HG03139 (cell line): ENCODE measurements around the gene ZNF444.
"Not testable (repeated sequence)": the region's sequence is repeated elsewhere in the genome, so short reads cannot be mapped to it uniquely, and the experiment has no call there.

ENCODE experiments used
- ATAC-seq: cut with Tn5 transposase; IDR thresholded peaks from one replicate; pipeline ENCODE4 v1.9.1; 2021; ENCODE audit not compliant: unreplicated experiment

The ZNF444 gene

GRCh38 chr19:56144831-56145230, 3.7 kb downstream of the ZNF444 start:
- no peak for ATAC-seq

- ATAC-seq, result no peak
These were observed 4.6 kb downstream of the ZNF444 start for GRCh38 chr19:56145698-56146097.

- ATAC-seq, result no peak
These were observed 5.8 kb downstream of the ZNF444 start for GRCh38 chr19:56146904-56147303.

- no peak for ATAC-seq
These were observed 6.2 kb downstream of the ZNF444 start for GRCh38 chr19:56147307-56147706.

GRCh38 chr19:56148096-56148495, 7.0 kb downstream of the ZNF444 start:
- no peak for ATAC-seq

GRCh38 chr19:56148955-56149655, 8.0 kb downstream of the ZNF444 start:
- ATAC-seq, result not testable (repeated sequence)

- ATAC-seq, result no peak
These were observed 8.6 kb downstream of the ZNF444 start for GRCh38 chr19:56149656-56150038.

GRCh38 chr19:56150358-56150757, 9.3 kb downstream of the ZNF444 start:
- ATAC-seq, result no peak

GRCh38 chr19:56152644-56153043, 11.6 kb downstream of the ZNF444 start:
- ATAC-seq, result no peak

GRCh38 chr19:56153507-56153906, 12.4 kb downstream of the ZNF444 start:
- no peak for ATAC-seq

GRCh38 chr19:56155124-56155687, 14.1 kb downstream of the ZNF444 start:
- no peak for ATAC-seq

- ATAC-seq, result no peak
These were observed 15.7 kb downstream of the ZNF444 start for GRCh38 chr19:56156768-56157167.

GRCh38 chr19:56158170-56158757, 17.2 kb downstream of the ZNF444 start:
- no peak for ATAC-seq

- ATAC-seq, result no peak
These were observed 18.0 kb downstream of the ZNF444 start for GRCh38 chr19:56159009-56159559.

GRCh38 chr19:56159622-56160271, 18.7 kb downstream of the ZNF444 start:
- no peak for ATAC-seq

GRCh38 chr19:56161534-56161933, 20.4 kb downstream of the ZNF444 start:
- no peak for ATAC-seq

- ATAC-seq, result no peak
These were observed 21.2 kb downstream of the ZNF444 start for GRCh38 chr19:56162258-56162657.

GRCh38 chr19:56163097-56163496, 22.0 kb downstream of the ZNF444 start:
- ATAC-seq, result no peak

GRCh38 chr19:56167064-56167578, 26.0 kb downstream of the ZNF444 start:
- ATAC-seq, result no peak

GRCh38 chr19:56170261-56170660, 29.2 kb downstream of the ZNF444 start:
- no peak for ATAC-seq

- no peak for ATAC-seq
These were observed 33.0 kb downstream of the ZNF444 start for GRCh38 chr19:56174086-56174485.
